Activated CD4-positive, alpha-beta T cell treated with anti-CD3 and anti-CD28 coated beads for 1 hour (primary cell): Measurements from ENCODE around the gene EEPD1.

ENCODE experiments used
- DNase-seq: peaks from one replicate; pipeline ENCODE4 v3.0.0-alpha.2; 2020

The EEPD1 gene

GRCh38 chr7:36192053-36192824, 39.2 kb downstream of the EEPD1 start:
- no peak for DNase-seq

GRCh38 chr7:36192877-36193276, 39.8 kb downstream of the EEPD1 start:
- DNase-seq, result no peak

- no peak for DNase-seq
These were observed 45.8 kb downstream of the EEPD1 start for GRCh38 chr7:36198854-36199266.

DNA sequence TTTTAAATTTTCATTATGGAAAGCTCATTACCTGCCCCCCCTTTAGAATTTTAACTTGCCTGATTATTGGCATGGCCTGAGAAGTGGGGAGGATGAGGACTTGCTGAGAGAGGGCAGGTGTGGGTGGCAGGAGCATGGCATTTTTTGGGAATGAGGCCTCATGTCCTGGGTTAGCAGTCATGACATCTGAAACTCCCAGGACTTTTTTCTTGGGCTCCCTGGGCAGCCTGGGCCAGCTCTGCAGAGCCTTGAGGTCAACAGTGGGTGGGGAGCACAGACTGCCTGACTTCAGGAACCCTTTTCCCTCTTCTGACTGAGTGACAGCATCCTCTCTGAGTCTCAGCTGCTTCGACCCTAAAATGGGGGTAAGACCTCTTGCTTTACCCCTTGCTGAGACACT, 46.3 kb downstream of the EEPD1 start:
- DNase-seq, result no peak

- DNase-seq, result no peak
These were observed 48.2 kb downstream of the EEPD1 start for GRCh38 chr7:36201122-36201723.

DNA sequence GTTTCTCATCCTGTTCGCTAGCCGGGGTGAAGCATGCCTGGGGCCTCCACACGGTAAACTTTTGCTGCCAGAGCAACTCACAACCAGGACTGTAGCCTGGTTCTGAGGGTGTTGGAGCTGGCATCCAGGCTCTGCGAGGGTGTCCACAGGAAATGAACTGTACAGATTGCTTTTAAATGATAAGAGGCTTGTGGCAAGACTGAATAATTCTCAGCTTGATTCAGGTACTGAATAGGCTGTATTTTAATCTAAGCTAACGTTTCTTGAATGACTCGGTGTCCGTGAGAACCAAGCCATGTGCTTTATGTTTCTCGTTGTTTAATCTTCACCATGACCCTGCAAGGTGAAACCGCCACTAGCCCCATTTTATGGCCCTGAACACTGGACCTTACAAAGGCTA, 49.3 kb downstream of the EEPD1 start:
- DNase-seq, result no peak

DNA sequence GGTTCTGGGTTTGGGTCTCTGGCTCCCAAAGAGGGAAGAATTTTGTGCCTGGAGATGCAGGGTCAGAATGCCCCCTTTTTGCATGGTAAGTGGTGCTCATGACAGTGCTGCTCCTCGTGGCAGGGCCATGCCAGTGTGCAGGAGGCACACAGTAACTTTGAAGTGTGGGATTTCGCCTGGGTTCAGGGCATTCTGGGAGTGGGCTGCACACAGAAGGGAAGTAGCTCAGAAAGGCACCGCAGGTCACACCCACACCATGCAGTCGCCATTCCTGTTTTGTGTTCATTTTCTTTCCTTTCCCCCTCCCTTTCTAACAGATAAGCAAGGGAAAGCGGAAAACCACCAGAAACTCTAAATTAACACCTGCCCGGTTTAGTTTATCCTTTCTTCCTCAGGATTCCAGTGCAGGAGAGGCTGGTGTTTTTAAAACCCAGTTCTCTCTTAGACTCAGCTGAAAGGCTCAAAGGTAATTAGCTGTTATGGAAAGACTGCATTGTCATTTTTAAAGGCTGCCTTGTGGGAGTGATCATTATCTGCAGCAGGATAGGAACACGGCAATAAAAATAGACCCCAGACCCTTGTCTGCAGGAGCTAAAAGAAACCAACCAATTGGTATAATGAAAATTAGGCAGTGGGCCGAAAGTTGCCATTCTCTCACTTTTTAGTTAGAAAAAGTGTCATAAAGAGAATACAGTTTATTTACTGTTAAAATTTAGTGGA, 50.2 kb downstream of the EEPD1 start:
- DNase-seq, result no peak

- no peak for DNase-seq
These were observed 51.1 kb downstream of the EEPD1 start for GRCh38 chr7:36204044-36204663.

DNA sequence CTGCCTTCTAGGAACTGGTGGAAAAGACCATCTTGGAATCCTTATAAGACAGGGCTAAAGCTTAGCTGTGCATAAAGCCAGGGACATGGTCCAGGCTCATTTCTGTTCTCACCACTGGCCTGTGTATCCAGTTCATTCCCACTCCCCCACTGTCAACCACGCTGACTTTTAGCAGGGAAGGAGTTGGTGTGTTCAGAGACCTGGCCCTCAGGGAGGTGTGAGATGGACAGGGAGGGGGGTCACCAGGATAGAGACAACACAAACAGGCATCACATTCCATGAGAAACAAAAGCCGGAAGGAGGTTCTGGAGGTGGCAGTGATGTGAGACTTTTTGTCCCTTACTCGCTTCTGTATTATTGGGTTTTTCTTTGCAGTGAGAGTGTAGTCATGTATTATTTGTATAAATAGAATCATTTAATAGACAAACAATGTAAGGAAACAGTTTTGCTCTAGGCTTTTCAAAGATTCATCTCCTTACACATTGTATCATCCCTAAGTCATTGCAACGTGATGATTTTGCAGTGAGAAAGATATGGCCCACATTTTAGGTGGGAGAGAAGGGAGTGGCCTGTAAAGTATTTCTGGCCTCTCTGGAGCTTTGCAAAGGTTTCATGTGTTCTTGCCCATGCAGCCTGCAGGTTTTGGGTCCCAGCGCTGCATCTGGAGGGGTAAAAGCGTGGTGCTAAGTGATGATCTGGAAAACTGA, 52.0 kb downstream of the EEPD1 start:
- no peak for DNase-seq

DNA sequence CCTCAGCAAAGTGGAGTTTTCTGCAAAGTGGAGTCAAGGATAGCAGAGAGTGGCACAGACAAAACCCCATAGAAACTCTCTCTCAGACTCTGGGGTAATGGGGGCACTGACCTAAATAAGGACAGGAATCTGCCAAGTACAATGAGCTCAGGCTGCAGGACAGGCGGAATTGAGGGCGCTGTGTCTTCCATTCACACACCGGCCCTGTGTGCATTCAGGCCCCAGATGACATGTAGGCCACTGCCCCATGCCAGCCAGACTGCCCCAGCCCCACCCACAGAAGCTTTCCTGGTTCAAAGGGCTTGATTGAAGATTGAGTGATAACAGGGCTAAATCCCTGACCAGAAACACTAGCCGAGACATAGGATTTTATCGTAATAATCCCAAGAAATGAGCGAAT, 52.7 kb downstream of the EEPD1 start:
- no peak for DNase-seq

- no peak for DNase-seq
These were observed 54.6 kb downstream of the EEPD1 start for GRCh38 chr7:36207451-36208291.

DNA sequence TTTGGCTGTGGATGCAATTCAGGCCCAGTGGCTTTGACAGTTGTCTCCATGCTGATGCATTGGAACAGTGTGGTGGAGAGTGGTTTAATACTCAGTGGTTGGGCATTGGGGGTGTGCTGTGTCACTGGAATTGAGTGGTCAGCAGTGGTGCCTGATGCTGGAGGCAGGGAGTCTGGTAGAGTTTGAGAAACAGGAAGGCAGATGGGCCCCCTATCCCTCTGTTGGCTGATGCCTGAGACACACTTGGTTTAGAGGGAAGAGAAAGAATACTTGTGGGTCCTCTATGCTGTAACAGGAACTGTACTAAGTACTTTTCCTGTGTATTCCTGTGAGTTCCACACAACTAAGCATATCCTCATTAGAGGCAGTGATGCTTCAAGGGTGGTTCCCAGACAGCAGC, 55.4 kb downstream of the EEPD1 start:
- DNase-seq, result no peak

DNA sequence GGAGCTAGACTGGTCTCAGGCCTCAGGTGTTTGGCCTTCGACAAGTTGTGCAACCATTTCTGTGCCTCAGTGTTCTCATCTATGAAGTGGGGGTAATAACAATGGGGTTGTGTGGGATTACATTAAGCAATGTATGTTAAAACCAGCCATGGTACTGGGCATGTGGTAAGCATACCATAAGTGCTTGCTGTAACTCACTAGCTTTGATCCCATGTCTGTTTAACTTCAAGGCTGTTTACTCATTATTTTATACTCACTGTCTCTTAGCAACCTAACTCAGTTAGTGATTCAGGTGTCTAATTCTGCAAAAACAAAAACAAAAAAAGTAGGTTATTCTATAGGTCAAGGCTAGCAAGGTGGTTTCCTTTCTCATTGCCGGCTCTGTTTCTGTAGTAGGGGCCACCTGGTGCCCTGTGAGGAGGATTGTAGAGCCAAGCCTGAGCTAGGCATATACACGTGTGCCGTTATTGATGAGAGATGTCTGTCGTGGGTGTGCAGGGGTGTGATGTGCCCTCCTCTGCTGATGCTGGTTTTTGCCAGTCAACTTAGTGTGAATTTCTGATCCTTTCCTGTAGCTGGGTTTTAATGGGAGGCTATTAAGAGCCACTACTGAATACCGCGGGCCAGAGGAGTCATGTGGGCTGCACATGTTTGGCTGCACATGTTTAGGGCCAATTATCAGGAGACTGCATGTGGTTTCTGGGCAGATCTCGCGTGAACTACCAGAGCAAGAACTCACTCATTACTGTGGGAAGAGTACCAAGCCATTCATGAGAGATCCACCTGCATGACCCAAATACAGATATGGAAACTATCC, 56.2 kb downstream of the EEPD1 start:
- no peak for DNase-seq

- DNase-seq, result no peak
These were observed 56.7 kb downstream of the EEPD1 start for GRCh38 chr7:36209814-36210183.

DNA sequence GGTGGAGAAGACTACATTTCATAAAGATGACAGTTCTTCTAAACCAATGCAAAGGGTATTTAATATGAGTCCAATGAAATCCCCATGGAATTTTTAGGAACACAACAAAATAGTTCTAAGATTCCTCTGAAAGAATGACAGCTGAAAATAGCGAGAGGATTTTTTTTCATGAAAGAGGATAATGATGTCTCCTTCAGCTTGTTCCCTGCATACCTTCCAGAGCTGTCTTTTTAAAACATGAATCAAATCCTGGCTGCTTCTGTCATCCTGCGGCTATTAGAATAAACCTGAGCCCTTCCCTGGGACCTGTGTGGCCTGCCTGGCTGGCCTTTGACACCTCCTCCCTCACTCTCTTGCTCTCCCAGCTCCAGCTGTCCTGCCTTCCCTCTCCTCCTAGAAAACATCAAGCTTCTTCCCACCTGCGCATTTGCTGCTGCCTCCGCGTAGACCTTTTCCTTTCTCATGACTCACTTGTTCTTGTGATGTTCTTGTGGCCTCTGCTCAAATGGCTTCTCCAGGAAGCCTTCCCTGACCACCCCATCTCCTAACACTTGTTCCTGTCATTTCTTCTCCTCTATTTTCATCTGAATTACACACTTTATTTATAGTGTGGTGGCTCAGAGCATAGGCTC, 57.4 kb downstream of the EEPD1 start:
- no peak for DNase-seq

DNA sequence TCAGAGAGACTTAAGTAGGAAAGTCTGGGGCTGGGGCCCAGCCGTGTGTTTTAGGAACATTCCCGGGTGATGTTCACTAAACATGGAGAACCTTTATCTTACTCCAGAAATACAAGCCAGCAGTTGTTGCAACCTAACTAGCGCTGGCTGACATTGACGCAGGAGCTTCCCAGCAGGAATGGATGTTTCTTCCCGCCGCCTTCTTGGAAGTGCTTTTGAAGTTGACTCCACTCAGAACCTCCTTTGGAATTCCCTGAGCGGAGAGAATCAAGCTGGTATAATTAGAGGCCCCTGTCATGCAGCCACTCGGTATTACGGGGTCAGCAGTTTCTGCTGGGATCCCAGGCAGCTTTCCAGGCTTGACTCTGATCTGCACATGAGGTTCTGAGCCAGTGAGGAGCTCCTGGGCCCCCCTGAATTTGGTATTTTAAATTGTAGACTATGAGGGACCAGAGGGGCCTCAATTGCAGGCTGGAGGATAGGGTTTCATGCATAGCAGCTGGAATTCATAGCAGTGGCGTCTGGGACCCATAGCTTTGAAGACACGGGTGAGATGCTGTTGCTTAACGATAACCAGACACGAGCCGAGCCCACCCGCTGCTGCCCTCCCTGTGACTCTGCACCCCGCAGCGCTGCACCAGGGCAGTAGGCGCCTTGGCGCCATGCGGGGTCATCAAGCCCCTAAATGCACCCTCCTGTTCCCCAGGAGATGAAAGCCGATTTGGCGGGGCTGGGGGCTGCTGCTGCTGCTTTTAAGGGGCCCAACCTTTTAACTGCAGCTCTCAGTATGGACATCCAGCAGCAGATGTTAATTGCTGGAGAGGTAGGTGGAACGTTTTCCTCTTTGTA, 61.8 kb downstream of the EEPD1 start:
- DNase-seq, result no peak

- no peak for DNase-seq
These were observed 62.4 kb downstream of the EEPD1 start for GRCh38 chr7:36215457-36215765.

DNA sequence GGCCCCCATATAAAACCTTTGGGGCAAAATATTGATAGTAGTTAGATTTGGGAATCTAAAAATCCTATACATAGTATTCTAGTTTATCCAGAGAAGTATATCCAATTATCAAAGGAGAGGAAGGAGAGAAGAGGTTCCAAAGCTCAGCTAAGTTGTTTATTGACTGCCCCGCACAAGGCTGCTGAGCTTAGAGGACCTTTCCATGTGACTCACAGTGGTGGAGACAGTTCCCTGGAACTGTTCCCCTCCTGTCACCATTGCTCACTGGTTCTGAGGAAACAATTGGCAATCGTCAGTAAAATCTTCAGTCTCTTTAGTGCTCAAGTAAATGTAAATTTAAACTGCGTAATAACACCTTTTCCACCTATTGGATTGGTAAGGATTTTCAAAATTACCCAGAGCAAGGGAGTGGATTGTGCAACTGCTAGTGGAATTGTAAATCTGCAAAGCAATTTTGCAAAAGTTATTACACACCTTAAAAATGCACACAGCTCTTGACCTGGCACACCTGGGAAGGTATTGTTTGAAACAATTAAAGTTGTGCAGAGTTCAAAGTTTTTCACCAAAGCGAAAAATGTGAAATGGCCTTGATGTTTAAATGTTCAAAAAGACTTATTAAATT, 63.1 kb downstream of the EEPD1 start:
- DNase-seq, result no peak

- no peak for DNase-seq
These were observed 64.3 kb downstream of the EEPD1 start for GRCh38 chr7:36217211-36217960.
